ENCODE measurements around the gene PUM1.

Gene PUM1

DNA sequence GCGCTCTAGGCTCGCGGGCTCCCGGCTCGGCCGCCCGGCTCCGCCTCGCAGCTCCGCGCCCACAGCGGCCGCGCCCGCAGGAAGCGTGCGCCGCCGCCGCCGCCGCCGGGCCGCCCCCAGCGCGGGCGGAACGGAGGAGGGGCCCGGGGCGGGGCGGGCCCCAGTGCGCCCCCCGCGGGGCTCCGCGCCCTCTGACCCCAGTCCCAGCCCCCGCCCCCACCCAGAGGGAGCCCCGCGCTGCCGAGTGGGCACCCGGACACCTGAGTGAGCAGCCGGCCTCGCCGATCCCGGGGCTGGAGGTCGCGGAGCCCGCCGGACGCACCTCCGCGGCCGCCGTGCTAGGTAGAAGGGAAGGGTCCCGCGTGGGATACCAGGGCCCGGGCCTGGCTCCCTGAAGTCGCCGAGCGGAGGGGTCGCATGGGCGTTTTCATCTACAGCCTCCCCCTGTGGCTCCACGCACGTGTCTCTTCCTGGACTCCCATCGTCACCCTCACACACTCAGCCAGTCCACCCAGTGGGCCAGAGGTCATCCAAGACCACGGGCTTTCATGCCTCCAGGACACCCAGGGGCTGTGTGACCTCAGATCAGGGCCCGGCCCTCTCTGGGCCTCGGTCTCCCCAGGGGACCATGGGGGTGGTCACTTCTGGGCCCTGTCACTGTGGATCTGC is 156.7 kb downstream of the PUM1 start, which contains the start of gene SDC3:
TSS of gene SDC3 (minus strand) at position 63 of the 669 bp plus-strand sequence. CDS start 172 bp downstream, outside the sequence.
- TF ChIP-seq, protein P1, sequence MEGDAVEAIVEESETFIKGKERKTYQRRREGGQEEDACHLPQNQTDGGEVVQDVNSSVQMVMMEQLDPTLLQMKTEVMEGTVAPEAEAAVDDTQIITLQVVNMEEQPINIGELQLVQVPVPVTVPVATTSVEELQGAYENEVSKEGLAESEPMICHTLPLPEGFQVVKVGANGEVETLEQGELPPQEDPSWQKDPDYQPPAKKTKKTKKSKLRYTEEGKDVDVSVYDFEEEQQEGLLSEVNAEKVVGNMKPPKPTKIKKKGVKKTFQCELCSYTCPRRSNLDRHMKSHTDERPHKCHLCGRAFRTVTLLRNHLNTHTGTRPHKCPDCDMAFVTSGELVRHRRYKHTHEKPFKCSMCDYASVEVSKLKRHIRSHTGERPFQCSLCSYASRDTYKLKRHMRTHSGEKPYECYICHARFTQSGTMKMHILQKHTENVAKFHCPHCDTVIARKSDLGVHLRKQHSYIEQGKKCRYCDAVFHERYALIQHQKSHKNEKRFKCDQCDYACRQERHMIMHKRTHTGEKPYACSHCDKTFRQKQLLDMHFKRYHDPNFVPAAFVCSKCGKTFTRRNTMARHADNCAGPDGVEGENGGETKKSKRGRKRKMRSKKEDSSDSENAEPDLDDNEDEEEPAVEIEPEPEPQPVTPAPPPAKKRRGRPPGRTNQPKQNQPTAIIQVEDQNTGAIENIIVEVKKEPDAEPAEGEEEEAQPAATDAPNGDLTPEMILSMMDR (conservative IDR thresholded peaks at IDR 0.05; ENCODE audit: low read length): no peak
- DNase-seq (ENCODE audit: low read depth): peak; percentile 43
- peak within 1 kb of the TSS; percentile 72 for H3K4me3 ChIP-seq (ENCODE audit: low read length)

DNA sequence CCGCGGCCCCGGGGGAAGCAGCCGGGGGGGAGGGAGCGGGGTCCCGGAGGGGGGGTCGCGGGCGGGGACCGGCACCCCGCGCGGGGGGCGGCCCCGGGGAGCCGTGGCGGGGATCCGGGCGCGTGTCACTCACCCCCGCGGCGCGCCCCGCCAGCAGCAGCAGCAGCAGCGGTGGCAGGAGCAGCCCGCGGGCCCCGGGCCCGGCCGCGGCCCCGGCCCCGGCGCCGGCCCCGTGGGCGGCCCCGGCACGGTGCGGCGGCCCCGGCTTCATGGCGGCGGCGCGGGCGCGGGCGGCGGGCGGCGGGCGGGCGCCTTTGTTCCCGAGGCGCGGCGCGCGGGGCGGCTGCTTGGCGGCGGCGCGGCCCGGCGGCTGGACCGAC is 157.2 kb downstream of the PUM1 start:
- peak overlapping the region; percentile 72 for H3K4me3 ChIP-seq (ENCODE audit: low read length)

DNA sequence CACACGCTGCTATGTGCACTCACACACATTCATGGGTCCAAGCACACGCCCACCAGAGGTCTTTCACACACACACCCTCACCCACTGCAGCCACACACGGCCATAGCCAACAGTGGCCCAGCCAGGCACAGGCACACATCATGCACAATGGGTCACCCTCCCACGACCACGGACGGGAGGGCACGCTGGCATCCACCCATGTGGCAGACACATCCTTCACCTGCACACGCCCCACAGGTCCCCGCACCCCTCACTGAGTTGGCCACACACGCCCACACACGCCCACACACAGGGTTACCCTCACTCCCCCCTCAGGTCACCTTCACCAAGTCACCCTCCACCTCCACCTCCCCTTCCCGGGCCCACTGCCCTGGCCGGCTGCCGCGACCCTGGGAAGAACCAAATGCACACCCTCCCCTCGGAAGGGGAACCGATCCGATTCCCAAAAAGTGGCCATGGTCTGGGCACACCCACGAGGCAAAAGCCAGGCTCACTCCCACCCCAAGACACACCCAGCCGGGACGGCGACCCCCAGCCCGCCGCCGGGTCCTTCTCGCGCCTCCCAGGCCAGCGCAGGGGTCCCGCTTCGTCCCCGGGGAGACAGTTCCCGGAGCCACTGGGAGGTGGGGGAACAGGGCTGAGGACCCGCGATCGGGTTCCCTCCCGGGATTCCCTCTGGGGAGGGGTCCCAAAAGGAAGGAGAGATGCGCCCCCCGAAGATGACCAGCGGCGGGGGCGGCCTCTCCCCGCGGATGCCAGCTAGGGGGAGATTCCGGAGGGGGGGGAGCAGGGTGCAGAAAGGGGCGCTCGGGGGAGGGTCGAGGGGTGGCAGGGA is 157.8 kb downstream of the PUM1 start:
- H3K4me3 ChIP-seq (ENCODE audit: low read length): peak overlapping the region; percentile 72
- no peak for DNase-seq (ENCODE audit: low read depth)

More for the DNA sequence above, 157.2 kb downstream of the PUM1 start:
- no peak for DNase-seq (ENCODE audit: low read depth)
- TF ChIP-seq, protein P1 (conservative IDR thresholded peaks at IDR 0.05; ENCODE audit: low read length): no peak

DNA sequence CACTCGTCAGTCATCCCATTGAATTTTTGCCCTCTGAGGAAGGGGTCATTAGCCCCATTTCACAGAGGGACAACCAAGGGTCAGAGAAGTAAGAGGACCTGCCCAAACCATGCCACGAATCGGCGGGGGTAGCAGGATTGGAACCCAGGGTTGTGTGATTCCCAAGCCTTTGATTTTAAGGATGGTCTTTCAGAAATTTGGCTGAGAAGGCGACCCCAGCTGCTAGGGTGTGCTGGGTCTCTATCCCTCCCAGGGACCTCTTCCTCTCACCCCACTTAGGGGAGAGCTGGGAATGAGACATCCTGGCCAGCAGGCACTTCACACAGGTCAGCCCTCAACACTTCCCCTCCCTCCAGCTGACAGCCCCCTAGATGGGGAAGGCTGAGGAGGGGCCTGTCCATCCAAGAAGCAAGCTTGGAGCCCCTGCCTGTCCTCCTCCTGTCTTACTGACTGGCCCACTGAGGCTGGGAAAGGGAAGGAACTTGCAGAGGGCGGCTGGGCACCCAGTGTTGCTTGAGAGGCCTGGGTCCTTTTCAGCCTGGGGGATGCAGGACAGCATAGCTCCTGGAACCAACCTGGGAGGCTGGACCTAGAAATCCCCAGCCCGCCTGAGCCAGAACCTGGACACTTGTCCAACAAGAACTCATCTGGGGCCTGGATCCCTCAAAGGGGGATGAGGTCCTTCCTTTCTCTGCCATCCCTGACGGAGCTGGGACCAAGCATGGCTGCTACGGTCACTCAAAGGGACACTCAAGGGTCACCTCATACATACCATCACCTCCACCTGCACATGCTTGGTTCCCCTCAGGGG is 158.7 kb downstream of the PUM1 start:
- peak overlapping the region; percentile 72 for H3K4me3 ChIP-seq (ENCODE audit: low read length)
- TF ChIP-seq, protein P1 (conservative IDR thresholded peaks at IDR 0.05; ENCODE audit: low read length): no peak

More for the DNA sequence above, 157.8 kb downstream of the PUM1 start:
- TF ChIP-seq, protein P1 (conservative IDR thresholded peaks at IDR 0.05; ENCODE audit: low read length): no peak

DNA sequence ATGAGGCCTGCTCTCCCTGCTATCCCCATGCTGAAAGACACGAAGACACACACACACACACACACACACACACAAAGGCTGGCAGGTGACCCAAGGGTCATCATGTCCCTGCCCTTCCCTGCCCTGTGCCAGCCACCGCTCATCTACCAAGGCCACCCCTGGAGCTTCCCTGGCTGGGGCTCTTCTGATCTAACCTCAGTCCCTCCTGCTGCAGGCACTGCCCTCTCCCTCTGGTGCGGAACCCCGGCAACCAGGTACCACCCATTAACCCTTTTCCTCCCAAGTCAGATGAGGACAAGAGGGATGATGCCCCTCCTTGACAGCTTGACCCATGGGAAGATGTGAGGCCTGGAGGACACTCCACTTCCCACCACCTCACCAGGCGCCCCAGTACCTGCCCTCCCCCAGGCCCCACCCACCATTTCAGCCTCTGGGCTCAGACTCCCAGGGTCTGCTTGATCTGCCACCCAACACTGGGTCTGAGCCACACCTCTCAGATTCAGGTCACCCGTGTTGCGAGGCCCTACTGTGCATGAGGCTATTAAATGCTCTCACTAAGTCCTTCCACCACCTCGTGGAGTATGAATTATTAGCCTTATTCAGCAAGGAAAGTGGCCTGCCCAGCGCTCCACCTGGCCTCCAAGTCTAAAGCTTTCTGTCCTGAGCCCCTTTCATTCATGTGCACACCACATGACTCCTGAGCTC is 159.4 kb downstream of the PUM1 start:
- peak; percentile 17 for DNase-seq (ENCODE audit: low read depth)
- TF ChIP-seq, protein P1 (conservative IDR thresholded peaks at IDR 0.05; ENCODE audit: low read length): no peak
- no peak overlapping the region; the same call in 1 of the 2 replicates for H3K4me3 ChIP-seq (ENCODE audit: low read length)

More for the DNA sequence above, 158.7 kb downstream of the PUM1 start:
- no peak for DNase-seq (ENCODE audit: low read depth)

DNA sequence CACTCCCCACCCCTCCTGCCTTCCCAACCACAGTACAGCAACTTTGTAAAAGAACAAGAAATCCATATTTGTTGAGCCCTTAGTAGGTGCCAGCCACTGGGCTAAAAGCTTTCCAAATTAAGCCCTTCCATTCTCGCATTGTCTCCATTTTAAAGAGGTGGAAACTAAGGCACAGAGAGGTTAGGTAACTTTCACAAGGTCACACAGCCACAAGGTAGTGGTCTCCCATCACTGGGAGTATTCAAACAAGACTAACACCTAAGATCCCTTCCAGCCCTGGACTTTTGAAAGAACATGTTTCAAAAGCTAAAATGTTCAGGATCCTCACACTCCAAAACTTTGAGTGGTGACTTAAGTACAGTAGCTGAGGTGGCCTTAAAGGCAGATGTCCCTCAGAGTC is 160.1 kb downstream of the PUM1 start:
- H3K4me3 ChIP-seq (ENCODE audit: low read length): no peak overlapping the region
- TF ChIP-seq, protein P1 (conservative IDR thresholded peaks at IDR 0.05; ENCODE audit: low read length): no peak
- no peak for DNase-seq (ENCODE audit: low read depth)
